DOHH2 (cell line): Measurements from ENCODE around the gene ZNF384.

ENCODE experiments used
- EZH2phosphoT487 ChIP-seq: fragments of 200-600 bp; sonication (generic); IDR thresholded peaks from 2 replicates; pipeline ENCODE4 v1.6.1; 2017; ENCODE audit warnings: borderline replicate concordance, mild to moderate bottlenecking, antibody characterized with exemption, low read length, moderate library complexity, mixed read lengths
- TF ChIP-seq, protein P1 (sequence below): fragments of 200-600 bp; sonication (generic); IDR thresholded peaks from one replicate; pipeline ENCODE4 v1.5.1; 2014; ENCODE audit warnings: antibody characterized with exemption, mild to moderate bottlenecking, low read depth, low read length; ENCODE audit not compliant: poor library complexity, severe bottlenecking

DNA sequence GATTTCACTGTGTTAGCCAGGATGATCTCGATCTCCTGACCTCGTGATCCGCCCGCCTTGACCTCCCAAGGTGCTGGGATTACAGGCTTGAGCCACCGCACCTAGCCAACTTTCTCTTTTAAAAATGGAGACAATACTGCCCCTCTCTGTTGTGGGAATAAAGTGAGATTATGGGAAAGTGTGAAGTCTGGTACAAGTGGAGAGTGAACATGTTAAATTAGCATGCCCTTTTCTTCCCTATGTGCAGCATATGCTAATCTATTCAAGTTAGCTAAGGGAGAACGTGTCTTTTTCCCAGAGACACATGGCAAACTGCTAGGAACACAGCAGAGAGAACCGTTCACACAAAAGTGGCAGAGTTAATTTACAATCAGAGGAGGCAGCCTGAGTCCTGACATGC is 36.2 kb upstream of the ZNF384 start:
- TF ChIP-seq, protein P1, sequence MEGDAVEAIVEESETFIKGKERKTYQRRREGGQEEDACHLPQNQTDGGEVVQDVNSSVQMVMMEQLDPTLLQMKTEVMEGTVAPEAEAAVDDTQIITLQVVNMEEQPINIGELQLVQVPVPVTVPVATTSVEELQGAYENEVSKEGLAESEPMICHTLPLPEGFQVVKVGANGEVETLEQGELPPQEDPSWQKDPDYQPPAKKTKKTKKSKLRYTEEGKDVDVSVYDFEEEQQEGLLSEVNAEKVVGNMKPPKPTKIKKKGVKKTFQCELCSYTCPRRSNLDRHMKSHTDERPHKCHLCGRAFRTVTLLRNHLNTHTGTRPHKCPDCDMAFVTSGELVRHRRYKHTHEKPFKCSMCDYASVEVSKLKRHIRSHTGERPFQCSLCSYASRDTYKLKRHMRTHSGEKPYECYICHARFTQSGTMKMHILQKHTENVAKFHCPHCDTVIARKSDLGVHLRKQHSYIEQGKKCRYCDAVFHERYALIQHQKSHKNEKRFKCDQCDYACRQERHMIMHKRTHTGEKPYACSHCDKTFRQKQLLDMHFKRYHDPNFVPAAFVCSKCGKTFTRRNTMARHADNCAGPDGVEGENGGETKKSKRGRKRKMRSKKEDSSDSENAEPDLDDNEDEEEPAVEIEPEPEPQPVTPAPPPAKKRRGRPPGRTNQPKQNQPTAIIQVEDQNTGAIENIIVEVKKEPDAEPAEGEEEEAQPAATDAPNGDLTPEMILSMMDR = no peak
- TF ChIP-seq EZH2phosphoT487 = no peak
